B cell (primary cell): ENCODE results near the gene SLC13A3.

ENCODE experiments used
- CTCF ChIP-seq: fragments of 200-600 bp; IDR thresholded peaks from one replicate; pipeline ENCODE4 v1.8.0; 2022; ENCODE audit warnings: antibody characterized with exemption, mild to moderate bottlenecking
- EZH2 ChIP-seq: IDR thresholded peaks from 2 replicates; pipeline ENCODE4 v1.6.1; 2012; ENCODE audit warnings: borderline replicate concordance, low read depth, mild to moderate bottlenecking, moderate library complexity, low read length; ENCODE audit not compliant: insufficient read depth, poor library complexity, severe bottlenecking

- TF ChIP-seq CTCF (no peak), EZH2 (no peak)
These were observed 60.8 kb downstream of the SLC13A3 start for GRCh38 chr20:46590443-46590842.
